WTC11 (cell line): ENCODE data around the gene FANCE. TPM values are rescaled to one million over a fixed set of nuclear protein-coding genes. Genes with fewer than 3 reads are reported as not detected.

Source experiments
- ATF3 ChIP-seq: sonication (generic); formaldehyde crosslinking; conservative IDR thresholded peaks from 2 replicates; pipeline ENCODE4 v1.8.1; 2022; ENCODE audit warnings: mild to moderate bottlenecking, missing genetic modification reagents
- CREM ChIP-seq: sonication (generic); formaldehyde crosslinking; IDR thresholded peaks from 2 replicates; pipeline ENCODE4 v1.8.1; 2022; ENCODE audit warnings: mild to moderate bottlenecking, missing genetic modification reagents, moderate library complexity
- E2F5 ChIP-seq: sonication (generic); formaldehyde crosslinking; IDR thresholded peaks from 2 replicates; pipeline ENCODE4 v1.8.1; 2022; ENCODE audit warnings: mild to moderate bottlenecking, moderate library complexity, missing genetic modification reagents
- ETV6 ChIP-seq: sonication (generic); formaldehyde crosslinking; IDR thresholded peaks from 2 replicates; pipeline ENCODE4 v1.8.1; 2022; ENCODE audit warnings: mild to moderate bottlenecking, missing genetic modification reagents
- FOXJ3 ChIP-seq: sonication (generic); formaldehyde crosslinking; IDR thresholded peaks from 2 replicates; pipeline ENCODE4 v1.9.0; 2021; ENCODE audit warnings: missing genetic modification reagents, mild to moderate bottlenecking, borderline replicate concordance
- KAT7 ChIP-seq: sonication (generic); formaldehyde crosslinking; IDR thresholded peaks from 2 replicates; pipeline ENCODE4 v1.8.1; 2023; ENCODE audit warnings: missing genetic modification reagents, mild to moderate bottlenecking, borderline replicate concordance
- MAX ChIP-seq: sonication (generic); formaldehyde crosslinking; IDR thresholded peaks from 2 replicates; pipeline ENCODE4 v1.8.0; 2022; ENCODE audit warnings: mild to moderate bottlenecking, missing genetic modification reagents
- NFATC4 ChIP-seq: fragments of 250-450 bp; sonication (Bioruptor Pico); IDR thresholded peaks from 2 replicates; pipeline ENCODE4 v1.9.0; 2021; ENCODE audit warnings: mild to moderate bottlenecking
- NFE2L1 ChIP-seq: sonication (generic); formaldehyde crosslinking; IDR thresholded peaks from 2 replicates; pipeline ENCODE4 v1.8.1; 2023; ENCODE audit warnings: missing genetic modification reagents
- NR2C2 ChIP-seq: sonication (generic); formaldehyde crosslinking; IDR thresholded peaks from 2 replicates; pipeline ENCODE4 v1.8.0; 2022; ENCODE audit warnings: mild to moderate bottlenecking, missing genetic modification reagents
- RELA ChIP-seq: sonication (generic); formaldehyde crosslinking; IDR thresholded peaks from 2 replicates; pipeline ENCODE4 v1.8.1; 2022; ENCODE audit warnings: missing genetic modification reagents, mild to moderate bottlenecking, borderline replicate concordance
- RORB ChIP-seq: fragments of 250-450 bp; sonication (Bioruptor Pico); IDR thresholded peaks from 2 replicates; pipeline ENCODE4 v1.9.0; 2021; ENCODE audit warnings: mild to moderate bottlenecking
- SOX15 ChIP-seq: fragments of 250-450 bp; sonication (Bioruptor Pico); IDR thresholded peaks from 2 replicates; pipeline ENCODE4 v1.9.0; 2021; ENCODE audit warnings: mild to moderate bottlenecking
- STAT6 ChIP-seq: sonication (generic); formaldehyde crosslinking; conservative IDR thresholded peaks from 2 replicates; pipeline ENCODE4 v1.8.1; 2023; ENCODE audit warnings: mild to moderate bottlenecking, low read depth, missing genetic modification reagents, moderate library complexity
- TCF7 ChIP-seq: sonication (generic); formaldehyde crosslinking; IDR thresholded peaks from 2 replicates; pipeline ENCODE4 v1.8.0; 2022; ENCODE audit warnings: mild to moderate bottlenecking, low read depth, missing genetic modification reagents, moderate library complexity
- TEAD1 ChIP-seq: sonication (generic); formaldehyde crosslinking; IDR thresholded peaks from 2 replicates; pipeline ENCODE4 v1.8.0; 2022; ENCODE audit warnings: mild to moderate bottlenecking, missing genetic modification reagents
- USF2 ChIP-seq: sonication (generic); formaldehyde crosslinking; IDR thresholded peaks from 2 replicates; pipeline ENCODE4 v1.8.1; 2023; ENCODE audit warnings: mild to moderate bottlenecking, missing genetic modification reagents, moderate library complexity
- ZBTB43 ChIP-seq: sonication (generic); formaldehyde crosslinking; IDR thresholded peaks from 2 replicates; pipeline ENCODE4 v1.8.1; 2023; ENCODE audit warnings: mild to moderate bottlenecking, missing genetic modification reagents
- ZNF219 ChIP-seq: sonication (generic); formaldehyde crosslinking; IDR thresholded peaks from 2 replicates; pipeline ENCODE4 v1.8.0; 2023; ENCODE audit warnings: missing genetic modification reagents, mild to moderate bottlenecking, borderline replicate concordance
- ZNF281 ChIP-seq: sonication (generic); formaldehyde crosslinking; IDR thresholded peaks from 2 replicates; pipeline ENCODE4 v1.8.0; 2023; ENCODE audit warnings: mild to moderate bottlenecking, missing genetic modification reagents
- ZNF317 ChIP-seq: sonication (generic); formaldehyde crosslinking; IDR thresholded peaks from 2 replicates; pipeline ENCODE4 v1.8.1; 2023; ENCODE audit warnings: low read depth, mild to moderate bottlenecking, moderate library complexity, missing genetic modification reagents, borderline replicate concordance
- ZSCAN18 ChIP-seq: fragments of 250-450 bp; sonication (Bioruptor Pico); IDR thresholded peaks from 2 replicates; pipeline ENCODE4 v2.1.2; 2022; ENCODE audit warnings: mild to moderate bottlenecking, moderate library complexity
- total RNA-seq: library from RNA; stranded (reverse); gene quantifications from 3 replicates; pipeline ENCODE4 v1.2.3, GENCODE V29; 2021

FANCE gene
- total RNA-seq, 1 experiment from 2014 or later, result 22.3 TPM

GRCh38 chr6:35486005-35486925 lies 34.1 kb downstream of the FANCE start (continued):
- no peak for TF ChIP-seq NFATC4 (CRISPR knock-in tag)
- no peak for TF ChIP-seq STAT6 (CRISPR knock-in tag)
- no peak for TF ChIP-seq ZSCAN18 (CRISPR knock-in tag)
- no peak for TF ChIP-seq RORB
- no peak for TF ChIP-seq ATF3 (CRISPR knock-in tag)
- peak; percentile 82 for TF ChIP-seq MAX
- TF ChIP-seq ZBTB43, result no peak
- TF ChIP-seq SOX15 (CRISPR knock-in tag), result no peak
- TF ChIP-seq RELA (CRISPR knock-in tag), result 0 out of 2 replicates have a peak, but pooled peaks have one; percentile 74
- no peak; the same call in 1 of the 2 replicates for TF ChIP-seq E2F5 (CRISPR knock-in tag)
- 0 out of 2 replicates have a peak, but pooled peaks have one; percentile 51 for TF ChIP-seq KAT7 (CRISPR knock-in tag)
- TF ChIP-seq ZNF317 (CRISPR knock-in tag), result no peak
- TF ChIP-seq NFE2L1, result peak; percentile 47; the same call in 1 of the 2 replicates
- 0 out of 2 replicates have a peak, but pooled peaks have one; percentile 27 for TF ChIP-seq ZNF219
- no peak for TF ChIP-seq FOXJ3
- TF ChIP-seq TCF7 (CRISPR knock-in tag), result no peak
- TF ChIP-seq USF2 (CRISPR knock-in tag), result peak; percentile 32; the same call in 1 of the 2 replicates
- peak; percentile 75; the same call in 1 of the 2 replicates for TF ChIP-seq ETV6
- peak; percentile 79; the same call in 1 of the 2 replicates for TF ChIP-seq TEAD1
- no peak for TF ChIP-seq NR2C2 (CRISPR knock-in tag)
- peak; percentile 31; the same call in 1 of the 2 replicates for TF ChIP-seq CREM (CRISPR knock-in tag)
- TF ChIP-seq ZNF281 (CRISPR knock-in tag), result peak; percentile 98
